ENCODE data around the gene SEM1. TPM values are rescaled to one million over a fixed set of nuclear protein-coding genes. Genes with fewer than 3 reads are reported as not detected.

The SEM1 gene
- polyA plus RNA-seq, 1 experiment: 15.7 TPM

GRCh38 chr7:96694082-96694481 lies 15.6 kb downstream of the SEM1 start:
- TF ChIP-seq CTCF (IDR thresholded peaks at IDR 0.05; ENCODE audit: insufficient read depth, low read depth, low read length): no peak
- H3K4me3 ChIP-seq (ENCODE audit: low read depth, low read length): no peak overlapping the region

GRCh38 chr7:96691702-96692101 lies 17.9 kb downstream of the SEM1 start:
- DNase-seq (ENCODE audit: low read depth): no peak
- H3K27me3 ChIP-seq (ENCODE audit: control insufficient read depth, insufficient read depth, low read length): no peaks in the 10 kb centered on the region
- POLR2A ChIA-PET: no interaction called here
- CTCF ChIA-PET: interaction anchor here (1.1 kb wide), 1 partner anchor 26 kb away, joined by 3 read pairs; no protein-coding TSS in a partner anchor
- no peak for TF ChIP-seq CTCF (IDR thresholded peaks at IDR 0.05; ENCODE audit: insufficient read depth, low read depth, low read length)
- no peak overlapping the region for H3K4me3 ChIP-seq (ENCODE audit: low read depth, low read length)
- no peaks in the 10 kb centered on the region; the same call in 1 of the 2 replicates for H3K36me3 ChIP-seq (ENCODE audit: control insufficient read depth, insufficient read depth, low read length)

More at GRCh38 chr7:96694082-96694481, 15.6 kb downstream of the SEM1 start:
- CTCF ChIA-PET: no interaction called here
- POLR2A ChIA-PET: no interaction called here
- Histone ChIP-seq H3K27me3 (ENCODE audit: control insufficient read depth, insufficient read depth, low read length) (no peaks in the 10 kb centered on the region), H3K36me3 (ENCODE audit: control insufficient read depth, insufficient read depth, low read length) (no peaks in the 10 kb centered on the region; the same call in 1 of the 2 replicates)
- no peak for DNase-seq (ENCODE audit: low read depth)

GRCh38 chr7:96689414-96689813 lies 20.2 kb downstream of the SEM1 start:
- ChIA-PET CTCF (interaction anchor here (0.6 kb wide), 1 partner anchor 404 kb away, joined by 3 read pairs; no protein-coding TSS in a partner anchor), POLR2A (no interaction called here)
- no peaks in the 10 kb centered on the region for H3K27me3 ChIP-seq (ENCODE audit: control insufficient read depth, insufficient read depth, low read length)
- no peaks in the 10 kb centered on the region; the same call in 1 of the 2 replicates for H3K36me3 ChIP-seq (ENCODE audit: control insufficient read depth, insufficient read depth, low read length)
- no peak overlapping the region for H3K4me3 ChIP-seq (ENCODE audit: low read depth, low read length)
- no peak for TF ChIP-seq CTCF (IDR thresholded peaks at IDR 0.05; ENCODE audit: insufficient read depth, low read depth, low read length)
- no peak for DNase-seq (ENCODE audit: low read depth)

- no peak overlapping the region for H3K4me3 ChIP-seq (ENCODE audit: low read depth, low read length)
- H3K27me3 ChIP-seq (ENCODE audit: control insufficient read depth, insufficient read depth, low read length): no peaks in the 10 kb centered on the region
- no peak for TF ChIP-seq CTCF (IDR thresholded peaks at IDR 0.05; ENCODE audit: insufficient read depth, low read depth, low read length)
- ChIA-PET CTCF (no interaction called here), POLR2A (no interaction called here)
- H3K36me3 ChIP-seq (ENCODE audit: control insufficient read depth, insufficient read depth, low read length): no peaks in the 10 kb centered on the region; the same call in 1 of the 2 replicates
- no peak for DNase-seq (ENCODE audit: low read depth)
Observed at GRCh38 chr7:96686305-96686704, 23.3 kb downstream of the SEM1 start.

GRCh38 chr7:96685755-96686154 lies 23.9 kb downstream of the SEM1 start:
- DNase-seq (ENCODE audit: low read depth): no peak
- ChIA-PET CTCF (no interaction called here), POLR2A (no interaction called here)
- no peaks in the 10 kb centered on the region for H3K27me3 ChIP-seq (ENCODE audit: control insufficient read depth, insufficient read depth, low read length)
- TF ChIP-seq CTCF (IDR thresholded peaks at IDR 0.05; ENCODE audit: insufficient read depth, low read depth, low read length): no peak
- H3K36me3 ChIP-seq (ENCODE audit: control insufficient read depth, insufficient read depth, low read length): no peaks in the 10 kb centered on the region
- no peak overlapping the region for H3K4me3 ChIP-seq (ENCODE audit: low read depth, low read length)
